HG03558 (cell line): ENCODE results near the gene BCLAF1.
"Not testable (repeated sequence)": the region's sequence is repeated elsewhere in the genome, so short reads cannot be mapped to it uniquely, and the experiment has no call there.

Experiments used
- ATAC-seq: cut with Tn5 transposase; IDR thresholded peaks from one replicate; pipeline ENCODE4 v1.9.1; 2021; ENCODE audit warnings: moderate number of reproducible peaks; ENCODE audit not compliant: unreplicated experiment; ENCODE audit errors: extremely low read depth

The BCLAF1 gene

DNA sequence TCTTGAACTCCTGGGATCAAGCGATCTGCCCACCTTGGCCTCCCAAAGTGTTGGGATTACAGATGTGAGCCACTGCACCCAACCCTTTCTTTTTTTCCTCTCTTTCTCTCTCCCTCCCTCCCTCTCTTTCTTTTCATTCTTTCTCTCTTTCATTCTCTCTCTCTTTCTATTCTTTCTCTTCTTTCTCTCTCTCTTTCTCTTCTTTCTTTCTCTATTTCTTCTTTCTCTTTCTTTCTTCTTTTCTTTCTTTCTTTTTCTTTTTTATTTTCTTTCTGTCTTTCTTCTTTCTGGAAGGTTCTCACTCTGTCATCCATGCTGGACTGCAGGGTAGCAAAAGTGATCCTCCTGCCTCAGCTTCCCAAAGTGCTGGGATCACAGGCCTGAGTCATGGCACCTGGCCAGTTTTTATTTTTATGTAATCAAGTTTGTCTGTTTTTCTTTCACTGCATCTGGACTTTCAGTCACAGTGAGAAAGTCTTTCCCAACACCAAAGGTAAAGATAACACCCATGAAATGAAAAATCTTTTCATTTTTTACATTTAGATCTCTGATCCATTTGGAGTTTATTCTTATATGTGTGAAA, 20.2 kb upstream of the BCLAF1 start:
- ATAC-seq: no peak

- ATAC-seq: no peak
Observed at GRCh38 chr6:136309171-136309570, 19.5 kb upstream of the BCLAF1 start.

DNA sequence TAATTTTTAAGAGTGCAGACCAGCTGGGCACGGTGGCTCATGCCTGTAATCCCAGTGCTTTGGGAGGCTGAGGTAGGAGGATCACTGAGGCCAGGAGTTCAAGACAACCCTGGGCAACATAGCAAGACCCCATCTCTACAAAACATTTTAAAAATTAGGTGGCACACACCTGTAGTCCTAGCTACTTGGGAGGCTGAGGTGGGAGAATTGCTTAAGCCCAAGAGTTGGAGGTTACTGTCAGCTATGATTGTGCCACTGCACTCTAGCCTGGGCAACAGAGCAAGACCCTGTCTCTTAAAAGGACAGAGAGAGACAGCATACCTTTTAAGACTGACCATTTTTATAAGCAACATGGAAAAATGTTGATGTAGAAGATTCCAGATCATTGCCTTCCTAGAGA, 18.8 kb upstream of the BCLAF1 start:
- ATAC-seq: not testable (repeated sequence)

DNA sequence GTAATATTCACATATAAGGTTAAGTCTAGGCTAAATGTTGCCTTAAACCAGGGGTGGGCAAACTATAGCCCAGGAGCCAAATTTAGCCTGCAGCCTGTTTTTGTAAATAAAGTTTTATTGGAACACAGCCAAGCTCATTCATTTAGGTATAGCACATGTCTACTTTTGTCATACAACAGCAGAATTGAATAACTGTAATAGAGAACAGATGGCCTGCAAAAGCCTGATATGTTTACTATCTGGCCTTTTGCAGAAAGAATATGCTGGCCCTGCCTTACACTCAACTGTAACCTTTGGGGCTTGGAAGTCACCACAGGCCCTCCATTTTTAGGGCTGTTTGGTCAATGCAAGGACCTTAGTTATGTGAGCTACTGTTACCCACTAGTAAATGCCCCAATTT, 17.7 kb upstream of the BCLAF1 start:
- ATAC-seq: no peak

GRCh38 chr6:136306466-136306865, 16.8 kb upstream of the BCLAF1 start:
- no peak for ATAC-seq

DNA sequence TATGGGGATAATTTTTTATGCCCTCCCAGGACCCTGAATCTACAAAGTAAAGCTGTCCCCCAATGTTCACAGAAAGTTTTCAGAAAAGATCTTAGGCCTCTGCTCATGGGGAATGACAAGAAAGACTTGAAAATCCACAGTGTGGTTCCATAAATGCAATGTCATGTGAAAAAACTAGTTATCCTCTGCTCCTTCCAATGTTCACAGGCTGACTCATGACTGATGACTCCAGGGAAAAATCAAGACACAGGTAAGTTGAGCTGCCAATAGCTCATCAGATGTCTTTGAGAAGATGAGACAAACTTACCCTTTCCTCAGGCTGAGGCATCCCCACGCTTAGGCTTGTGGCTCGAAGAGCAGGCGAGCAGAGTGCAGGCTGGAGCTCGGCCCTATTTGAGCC, 14.8 kb upstream of the BCLAF1 start:
- ATAC-seq: no peak

GRCh38 chr6:136303516-136303915, 13.9 kb upstream of the BCLAF1 start:
- ATAC-seq: no peak

DNA sequence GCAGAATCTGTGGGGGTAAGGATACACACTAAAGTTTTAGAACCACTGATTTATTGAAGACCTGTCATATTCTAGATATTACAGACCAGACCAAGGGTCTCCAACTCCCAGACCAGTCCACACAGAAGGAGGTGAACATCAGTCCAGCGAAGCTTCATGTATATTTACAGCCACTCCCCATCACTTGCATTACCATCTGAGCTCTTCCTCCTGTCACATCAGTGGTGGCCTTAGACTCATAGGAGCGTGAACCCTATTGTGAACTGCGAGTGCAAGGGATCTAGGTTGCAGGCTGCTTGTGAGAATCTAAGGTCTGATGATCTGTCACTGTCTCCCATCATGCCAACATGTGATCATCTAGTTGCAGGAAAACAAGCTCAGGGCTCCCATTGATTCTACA, 5.0 kb upstream of the BCLAF1 start:
- no peak for ATAC-seq

- ATAC-seq: no peak
Observed at GRCh38 chr6:136290410-136291010, 864 bp upstream of the BCLAF1 start.

- ATAC-seq: no peak
Observed at GRCh38 chr6:136289327-136289578, 393 bp downstream of the BCLAF1 start.

- no peak for ATAC-seq
Observed at GRCh38 chr6:136288566-136289326, 900 bp downstream of the BCLAF1 start.

GRCh38 chr6:136284909-136285308, 4.7 kb downstream of the BCLAF1 start:
- ATAC-seq: no peak

GRCh38 chr6:136282906-136283305, 6.7 kb downstream of the BCLAF1 start:
- ATAC-seq: no peak

DNA sequence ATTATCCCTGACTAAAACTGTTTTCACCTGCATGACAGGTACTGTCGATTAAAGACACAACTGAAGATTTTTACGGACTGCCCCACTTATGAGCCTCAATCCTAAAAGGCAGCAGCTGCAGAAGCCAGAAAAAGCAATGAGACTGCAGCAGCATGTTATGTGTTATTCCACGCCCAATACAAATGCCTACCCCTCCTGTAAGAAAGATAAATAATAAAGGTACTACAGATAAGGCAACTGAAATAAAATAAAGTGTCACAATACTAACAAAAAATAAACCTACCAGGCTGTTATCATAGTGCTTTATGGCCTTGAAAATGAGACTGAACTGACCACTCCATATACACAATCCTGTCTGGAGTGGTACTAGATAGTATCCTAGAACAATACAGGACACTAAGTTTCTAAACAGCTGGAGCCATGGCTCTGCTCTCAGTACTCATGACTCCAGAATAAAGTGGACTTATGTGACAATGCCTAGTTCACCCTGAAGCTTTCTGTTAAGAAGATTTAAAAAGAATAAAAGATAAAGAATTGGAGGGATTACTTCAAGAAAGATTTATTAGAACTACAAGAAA, 9.5 kb downstream of the BCLAF1 start:
- ATAC-seq: no peak

- ATAC-seq: no peak
Observed at GRCh38 chr6:136274062-136274461, 15.6 kb downstream of the BCLAF1 start.

- ATAC-seq: no peak
Observed at GRCh38 chr6:136265101-136265500, 24.5 kb downstream of the BCLAF1 start.

DNA sequence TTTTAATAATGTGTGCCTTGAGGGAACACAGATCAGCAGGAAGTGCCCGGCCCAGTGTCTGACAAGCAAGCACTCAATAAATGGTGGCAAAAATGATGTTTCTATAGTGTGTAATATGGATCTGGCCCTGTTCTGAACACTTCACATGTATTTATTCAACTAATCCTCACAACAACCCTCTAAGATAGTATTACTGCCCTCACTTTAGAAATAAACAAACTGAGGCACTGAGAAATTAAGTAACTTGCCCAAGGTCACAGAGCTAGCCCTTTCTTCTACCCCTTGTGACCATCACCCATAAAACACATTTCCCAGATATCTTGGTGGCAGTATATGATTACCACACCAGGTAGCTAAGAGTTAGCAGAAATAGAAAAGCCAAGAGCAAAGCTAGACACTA, 26.7 kb downstream of the BCLAF1 start:
- ATAC-seq: no peak

DNA sequence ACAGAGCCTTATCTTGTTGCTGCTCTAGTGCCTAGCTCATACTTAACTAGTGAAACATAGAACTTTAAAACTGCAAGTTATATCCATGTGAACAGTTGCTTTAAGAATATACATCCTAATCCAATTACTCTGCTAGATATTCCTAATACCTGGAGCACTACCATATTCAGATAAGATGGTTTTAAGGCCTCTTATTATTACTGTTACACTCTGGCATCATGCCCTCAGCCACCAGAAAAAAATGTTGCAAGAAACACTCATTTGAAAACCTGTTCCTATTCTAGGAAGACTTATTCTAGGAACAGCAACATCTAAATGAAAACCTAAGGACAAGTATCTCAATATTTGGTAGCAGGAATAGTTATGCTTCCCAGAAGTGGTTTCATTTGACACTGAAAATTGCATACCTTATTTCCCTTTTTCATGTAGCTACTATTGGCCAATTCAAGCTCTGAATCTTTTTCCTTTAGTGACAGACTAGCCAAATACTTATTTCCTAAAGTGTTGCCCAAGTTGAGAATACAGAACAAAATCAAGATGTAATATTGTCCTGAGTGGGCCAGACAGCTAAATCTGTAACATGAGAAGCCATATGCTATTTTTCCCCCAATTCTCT, 34.7 kb downstream of the BCLAF1 start:
- ATAC-seq: no peak

- ATAC-seq: no peak
Observed at GRCh38 chr6:136253734-136254133, 35.9 kb downstream of the BCLAF1 start.

DNA sequence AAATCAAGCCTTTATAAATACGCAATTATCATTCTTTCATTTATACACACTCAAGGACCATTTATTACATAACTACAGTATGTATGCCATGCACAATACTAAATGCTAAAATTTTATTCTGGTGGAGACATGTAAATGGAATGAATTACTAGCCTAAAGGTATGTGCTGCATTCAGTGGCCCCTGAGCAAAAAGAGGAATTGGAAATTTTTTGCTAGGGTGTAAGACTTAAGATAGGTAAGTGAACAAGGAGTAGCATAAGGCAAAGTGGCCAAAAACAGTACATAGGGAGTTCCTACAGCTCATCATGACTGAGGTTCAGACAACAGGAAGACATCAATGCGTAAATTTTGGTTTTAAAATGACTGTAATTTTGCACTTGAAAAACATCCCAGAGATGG, 37.2 kb downstream of the BCLAF1 start:
- ATAC-seq: no peak

DNA sequence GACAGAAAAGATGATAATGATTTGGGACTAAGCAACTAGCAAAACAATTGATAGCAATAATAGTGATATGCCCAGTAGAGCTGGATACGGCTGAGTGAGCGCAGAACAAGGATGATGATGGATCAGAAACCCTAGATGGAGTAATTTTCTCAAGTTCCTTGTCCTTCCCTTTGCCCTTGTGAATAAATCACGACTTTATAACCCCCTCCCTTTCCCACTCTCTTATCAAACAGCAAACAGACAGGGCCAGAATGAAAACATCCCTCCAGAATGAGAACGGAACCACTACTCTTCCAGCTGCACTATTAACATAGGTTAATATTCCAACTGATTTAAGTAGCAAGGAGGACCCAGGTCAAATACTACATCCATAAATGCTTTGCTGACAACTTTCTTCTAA, 38.3 kb downstream of the BCLAF1 start:
- no peak for ATAC-seq
